Endodermal cell (in vitro differentiated cells): ENCODE data around the gene NKPD1. TPM values are rescaled to one million over a fixed set of nuclear protein-coding genes. Genes with fewer than 3 reads are reported as not detected.

Experiments used
- DNase-seq: peaks from one replicate; pipeline ENCODE4 v3.0.0-alpha.2; 2017
- H3K27ac ChIP-seq: 2 replicates; pipeline ENCODE4 v1.5.1; 2013; ENCODE audit warnings: mild to moderate bottlenecking, low read depth, low read length, moderate library complexity
- H3K27me3 ChIP-seq: 2 replicates; pipeline ENCODE4 v1.6.1; 2013; ENCODE audit warnings: mild to moderate bottlenecking, low read length, moderate library complexity; ENCODE audit not compliant: insufficient read depth, control insufficient read depth, poor library complexity, severe bottlenecking
- H3K36me3 ChIP-seq: 2 replicates; pipeline ENCODE4 v1.7.0; 2013; ENCODE audit warnings: mild to moderate bottlenecking, low read length, moderate library complexity; ENCODE audit not compliant: control insufficient read depth, insufficient read depth
- H3K4me1 ChIP-seq: one replicate; pipeline ENCODE4 v1.7.0; 2013; ENCODE audit warnings: low read length; ENCODE audit not compliant: control insufficient read depth, insufficient read depth
- H3K4me3 ChIP-seq: 2 replicates; pipeline ENCODE4 v1.5.1; 2013; ENCODE audit warnings: mild to moderate bottlenecking, low read length, moderate library complexity
- H3K9ac ChIP-seq: 2 replicates; pipeline ENCODE4 v1.6.1; 2013; ENCODE audit warnings: mild to moderate bottlenecking, low read length, moderate library complexity; ENCODE audit not compliant: poor library complexity, severe bottlenecking; ENCODE audit errors: extremely low read depth
- H3K9me3 ChIP-seq: 2 replicates; pipeline ENCODE4 v1.6.1; 2013; ENCODE audit warnings: mild to moderate bottlenecking, low read length, moderate library complexity; ENCODE audit not compliant: control insufficient read depth
- H3K27ac Mint-ChIP-seq: 2 replicates; pipeline ENCODE4 v1.8.0; 2020; ENCODE audit warnings: mixed read lengths
- H3K27me3 Mint-ChIP-seq: 2 replicates; pipeline ENCODE4 v1.8.0; 2021; ENCODE audit warnings: mild to moderate bottlenecking, mixed read lengths; ENCODE audit not compliant: insufficient read depth
- H3K36me3 Mint-ChIP-seq: 2 replicates; pipeline ENCODE4 v1.8.0; 2020; ENCODE audit warnings: low read depth, mixed read lengths
- H3K4me1 Mint-ChIP-seq: 2 replicates; pipeline ENCODE4 v1.8.0; 2020; ENCODE audit warnings: mixed read lengths
- H3K4me3 Mint-ChIP-seq: 2 replicates; pipeline ENCODE4 v1.8.0; 2020; ENCODE audit warnings: mild to moderate bottlenecking, moderate library complexity, mixed read lengths
- H3K9me3 Mint-ChIP-seq: 2 replicates; pipeline ENCODE4 v1.8.0; 2020; ENCODE audit warnings: mild to moderate bottlenecking, mixed read lengths
- WGBS, 2 experiments: methylation state at CpG; one replicate each; pipeline versions ENCODE4 v1.1.5 to v1.1.7; 2013; ENCODE audit warnings: missing lambda C conversion rate in 2 of 2, mixed read lengths in 1 of 2; ENCODE audit not compliant: insufficient coverage in 1 of 2, insufficient read length in 1 of 2; 5-methylcytosine and 5-hydroxymethylcytosine counted together
- total RNA-seq, 2 donors: library from RNA; stranded (reverse); fragmentation: NEBNext Ultra II Directional in 1 of 2; extraction: Animal tissue kit (Norgen Biotek cat#: 25700) in 1 of 2; gene quantifications; 2 replicates in 1 of 2; 3 replicates in 1 of 2; pipeline ENCODE4 v1.2.1, GENCODE V29; 2021
- TF ChIP-seq, protein P1 (sequence below): fragments of 200-600 bp; sonication (generic); conservative IDR thresholded peaks from 2 replicates; pipeline ENCODE4 v1.5.0; 2021; ENCODE audit warnings: antibody characterized with exemption, mild to moderate bottlenecking

Gene NKPD1
- total RNA-seq, 2 donors from 2014 or later = 0.15 to 0.22 TPM

DNA sequence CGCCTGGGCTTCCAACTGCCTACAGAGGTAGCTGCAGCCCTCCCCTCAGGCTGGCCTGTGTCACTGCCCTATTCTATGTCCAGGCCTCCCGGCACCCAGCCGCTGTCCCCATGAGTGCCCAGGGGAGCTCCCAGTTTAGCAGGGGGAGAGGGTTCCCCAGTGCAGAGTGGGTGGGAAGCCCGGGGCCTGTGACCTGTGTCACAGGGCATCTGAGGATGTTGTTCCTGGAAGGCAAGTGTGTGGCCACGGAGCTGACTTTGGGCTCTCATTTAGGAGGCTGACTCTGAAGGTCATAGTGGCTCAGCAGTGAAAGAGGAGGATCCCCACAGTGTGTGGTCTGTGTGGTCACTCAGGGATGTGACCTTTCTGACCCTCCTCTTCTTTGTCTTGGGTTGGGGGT lies 42.7 kb downstream of the NKPD1 start:
- Histone ChIP-seq H3K36me3 (no peaks in the 10 kb centered on the region), H3K4me3 (no peak overlapping the region), H3K4me1 (peaks cover 5% of the 10 kb centered on the region), H3K27me3 (no peaks in the 10 kb centered on the region), H3K9me3 (no peaks in the 10 kb centered on the region), H3K9ac (no peak overlapping the region), H3K27ac (no peak overlapping the region)
- H3K27me3 Mint-ChIP-seq = no peaks in the 10 kb centered on the region
- WGBS, 2 experiments = 93 to 100% methylated on average over 3 to 5 of the region's 5 CpGs
- no peaks in the 10 kb centered on the region for H3K9me3 Mint-ChIP-seq
- DNase-seq = no peak
- peaks cover 5% of the 10 kb centered on the region for H3K36me3 Mint-ChIP-seq
- H3K4me1 Mint-ChIP-seq = peaks cover 23% of the 10 kb centered on the region
- TF ChIP-seq, protein P1, sequence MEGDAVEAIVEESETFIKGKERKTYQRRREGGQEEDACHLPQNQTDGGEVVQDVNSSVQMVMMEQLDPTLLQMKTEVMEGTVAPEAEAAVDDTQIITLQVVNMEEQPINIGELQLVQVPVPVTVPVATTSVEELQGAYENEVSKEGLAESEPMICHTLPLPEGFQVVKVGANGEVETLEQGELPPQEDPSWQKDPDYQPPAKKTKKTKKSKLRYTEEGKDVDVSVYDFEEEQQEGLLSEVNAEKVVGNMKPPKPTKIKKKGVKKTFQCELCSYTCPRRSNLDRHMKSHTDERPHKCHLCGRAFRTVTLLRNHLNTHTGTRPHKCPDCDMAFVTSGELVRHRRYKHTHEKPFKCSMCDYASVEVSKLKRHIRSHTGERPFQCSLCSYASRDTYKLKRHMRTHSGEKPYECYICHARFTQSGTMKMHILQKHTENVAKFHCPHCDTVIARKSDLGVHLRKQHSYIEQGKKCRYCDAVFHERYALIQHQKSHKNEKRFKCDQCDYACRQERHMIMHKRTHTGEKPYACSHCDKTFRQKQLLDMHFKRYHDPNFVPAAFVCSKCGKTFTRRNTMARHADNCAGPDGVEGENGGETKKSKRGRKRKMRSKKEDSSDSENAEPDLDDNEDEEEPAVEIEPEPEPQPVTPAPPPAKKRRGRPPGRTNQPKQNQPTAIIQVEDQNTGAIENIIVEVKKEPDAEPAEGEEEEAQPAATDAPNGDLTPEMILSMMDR = no peak
- H3K27ac Mint-ChIP-seq = no peak overlapping the region
- no peak overlapping the region for H3K4me3 Mint-ChIP-seq

GRCh38 chr19:45117671-45118070 lies 43.1 kb downstream of the NKPD1 start:
- no peak for DNase-seq
- no peak overlapping the region for H3K9ac ChIP-seq
- TF ChIP-seq, protein P1 = no peak
- no peak overlapping the region for H3K27ac ChIP-seq
- Mint-ChIP-seq H3K27me3 (no peaks in the 10 kb centered on the region), H3K36me3 (peaks cover 5% of the 10 kb centered on the region), H3K9me3 (no peaks in the 10 kb centered on the region), H3K27ac (peak overlapping the region; percentile 44), H3K4me3 (no peak overlapping the region), H3K4me1 (peaks cover 23% of the 10 kb centered on the region)
- H3K4me1 ChIP-seq = peaks cover 5% of the 10 kb centered on the region
- no peaks in the 10 kb centered on the region for H3K27me3 ChIP-seq
- no peaks in the 10 kb centered on the region for H3K9me3 ChIP-seq
- 84 to 87% methylated on average over 9 to 12 of the region's 12 CpGs for WGBS, 2 experiments
- no peak overlapping the region for H3K4me3 ChIP-seq
- no peaks in the 10 kb centered on the region for H3K36me3 ChIP-seq

GRCh38 chr19:45117167-45117594 lies 43.6 kb downstream of the NKPD1 start:
- TF ChIP-seq, protein P1 = no peak
- H3K27me3 Mint-ChIP-seq = no peaks in the 10 kb centered on the region
- H3K27ac ChIP-seq = no peak overlapping the region
- no peaks in the 10 kb centered on the region for H3K9me3 ChIP-seq
- H3K36me3 Mint-ChIP-seq = peaks cover 5% of the 10 kb centered on the region
- H3K27me3 ChIP-seq = no peaks in the 10 kb centered on the region
- WGBS, 2 experiments = 73 to 82% methylated on average over 10 to 16 of the region's 16 CpGs
- H3K36me3 ChIP-seq = no peaks in the 10 kb centered on the region
- no peak overlapping the region for H3K9ac ChIP-seq
- peaks cover 23% of the 10 kb centered on the region for H3K4me1 Mint-ChIP-seq
- DNase-seq = peak; percentile 68
- H3K4me3 ChIP-seq = no peak overlapping the region
- H3K27ac Mint-ChIP-seq = peak overlapping the region; percentile 44
- H3K4me1 ChIP-seq = peaks cover 5% of the 10 kb centered on the region
- no peaks in the 10 kb centered on the region for H3K9me3 Mint-ChIP-seq
- no peak overlapping the region for H3K4me3 Mint-ChIP-seq
